ENCODE measurements around the gene KRTAP12-1.

Gene KRTAP12-1

GRCh38 chr21:44657635-44658540 is 24.1 kb downstream of the KRTAP12-1 start, which contains the start of gene KRTAP12-3:
KRTAP12-3 (plus strand) TSS chr21:44657932; CDS start chr21:44657980, 48 bp downstream.
- H3K4me3 ChIP-seq (ENCODE audit: low read length) = no peak within 1 kb of the TSS
- no peaks in the 10 kb centered on the region for H3K36me3 ChIP-seq (ENCODE audit: insufficient read depth, low read length)
- H3K9ac ChIP-seq (ENCODE audit: low read depth, low read length) = no peak within 1 kb of the TSS
- no peak within 1 kb of the TSS for H3K4me2 ChIP-seq (ENCODE audit: low read length)
- H3K4me1 ChIP-seq (ENCODE audit: control insufficient read depth, insufficient read depth, low read length) = no peaks in the 10 kb centered on the region
- H3K9me3 ChIP-seq (replicated peaks; ENCODE audit: low read length) = no peaks in the 10 kb centered on the region
- peaks cover 35% of the 10 kb centered on the region for H3K27me3 ChIP-seq (ENCODE audit: control insufficient read depth, insufficient read depth, low read length)

- H3K27me3 ChIP-seq (ENCODE audit: control insufficient read depth, insufficient read depth, low read length) = peaks cover 29% of the 10 kb centered on the region
- no peak overlapping the region for H3K4me3 ChIP-seq (ENCODE audit: low read length)
- no peaks in the 10 kb centered on the region for H3K4me1 ChIP-seq (ENCODE audit: control insufficient read depth, insufficient read depth, low read length)
- H3K36me3 ChIP-seq (ENCODE audit: insufficient read depth, low read length) = no peaks in the 10 kb centered on the region
- H3K9ac ChIP-seq (ENCODE audit: low read depth, low read length) = no peak overlapping the region
- no peak overlapping the region for H3K4me2 ChIP-seq (ENCODE audit: low read length)
- H3K9me3 ChIP-seq (replicated peaks; ENCODE audit: low read length) = no peaks in the 10 kb centered on the region
Measured at GRCh38 chr21:44656868-44657267, 25.1 kb downstream of the KRTAP12-1 start.

- no peak within 1 kb of the TSS for H3K9ac ChIP-seq (ENCODE audit: low read depth, low read length)
- no peak within 1 kb of the TSS for H3K4me3 ChIP-seq (ENCODE audit: low read length)
- peaks cover 31% of the 10 kb centered on the region for H3K27me3 ChIP-seq (ENCODE audit: control insufficient read depth, insufficient read depth, low read length)
- no peaks in the 10 kb centered on the region for H3K9me3 ChIP-seq (replicated peaks; ENCODE audit: low read length)
- H3K4me1 ChIP-seq (ENCODE audit: control insufficient read depth, insufficient read depth, low read length) = no peaks in the 10 kb centered on the region
- H3K4me2 ChIP-seq (ENCODE audit: low read length) = no peak within 1 kb of the TSS
- no peaks in the 10 kb centered on the region for H3K36me3 ChIP-seq (ENCODE audit: insufficient read depth, low read length)
Measured at GRCh38 chr21:44654576-44655175, 27.3 kb downstream of the KRTAP12-1 start, which contains the start of gene KRTAP12-4. KRTAP12-4 (minus strand) TSS chr21:44654659; CDS start chr21:44654614, 45 bp downstream.

GRCh38 chr21:44653656-44654575 is 28.0 kb downstream of the KRTAP12-1 start:
- Histone ChIP-seq H3K4me3 (ENCODE audit: low read length) (no peak overlapping the region), H3K27me3 (ENCODE audit: control insufficient read depth, insufficient read depth, low read length) (peaks cover 25% of the 10 kb centered on the region), H3K4me2 (ENCODE audit: low read length) (no peak overlapping the region), H3K9me3 (replicated peaks; ENCODE audit: low read length) (no peaks in the 10 kb centered on the region), H3K4me1 (ENCODE audit: control insufficient read depth, insufficient read depth, low read length) (no peaks in the 10 kb centered on the region), H3K36me3 (ENCODE audit: insufficient read depth, low read length) (no peaks in the 10 kb centered on the region), H3K9ac (ENCODE audit: low read depth, low read length) (no peak overlapping the region)

- H3K9me3 ChIP-seq (replicated peaks; ENCODE audit: low read length) = no peaks in the 10 kb centered on the region
- H3K4me2 ChIP-seq (ENCODE audit: low read length) = no peak overlapping the region
- no peak overlapping the region for H3K4me3 ChIP-seq (ENCODE audit: low read length)
- H3K27me3 ChIP-seq (ENCODE audit: control insufficient read depth, insufficient read depth, low read length) = peaks cover 21% of the 10 kb centered on the region
- H3K4me1 ChIP-seq (ENCODE audit: control insufficient read depth, insufficient read depth, low read length) = no peaks in the 10 kb centered on the region
- no peaks in the 10 kb centered on the region for H3K36me3 ChIP-seq (ENCODE audit: insufficient read depth, low read length)
- H3K9ac ChIP-seq (ENCODE audit: low read depth, low read length) = no peak overlapping the region
Measured at GRCh38 chr21:44653123-44653522, 28.8 kb downstream of the KRTAP12-1 start.

GRCh38 chr21:44650973-44651675 is 30.8 kb downstream of the KRTAP12-1 start:
- Histone ChIP-seq H3K4me2 (ENCODE audit: low read length) (no peak overlapping the region), H3K9me3 (replicated peaks; ENCODE audit: low read length) (no peaks in the 10 kb centered on the region), H3K27me3 (ENCODE audit: control insufficient read depth, insufficient read depth, low read length) (peaks cover 29% of the 10 kb centered on the region), H3K4me1 (ENCODE audit: control insufficient read depth, insufficient read depth, low read length) (no peaks in the 10 kb centered on the region), H3K36me3 (ENCODE audit: insufficient read depth, low read length) (no peaks in the 10 kb centered on the region), H3K4me3 (ENCODE audit: low read length) (no peak overlapping the region), H3K9ac (ENCODE audit: low read depth, low read length) (no peak overlapping the region)

GRCh38 chr21:44650265-44650972 is 31.5 kb downstream of the KRTAP12-1 start:
- Histone ChIP-seq H3K9me3 (replicated peaks; ENCODE audit: low read length) (no peaks in the 10 kb centered on the region), H3K4me2 (ENCODE audit: low read length) (no peak overlapping the region), H3K4me3 (ENCODE audit: low read length) (no peak overlapping the region), H3K36me3 (ENCODE audit: insufficient read depth, low read length) (no peaks in the 10 kb centered on the region), H3K4me1 (ENCODE audit: control insufficient read depth, insufficient read depth, low read length) (no peaks in the 10 kb centered on the region), H3K27me3 (ENCODE audit: control insufficient read depth, insufficient read depth, low read length) (peaks cover 29% of the 10 kb centered on the region), H3K9ac (ENCODE audit: low read depth, low read length) (no peak overlapping the region)

- Histone ChIP-seq H3K9me3 (replicated peaks; ENCODE audit: low read length) (no peaks in the 10 kb centered on the region), H3K4me1 (ENCODE audit: control insufficient read depth, insufficient read depth, low read length) (no peaks in the 10 kb centered on the region), H3K36me3 (ENCODE audit: insufficient read depth, low read length) (no peaks in the 10 kb centered on the region), H3K9ac (ENCODE audit: low read depth, low read length) (no peak overlapping the region), H3K4me3 (ENCODE audit: low read length) (no peak overlapping the region), H3K4me2 (ENCODE audit: low read length) (no peak overlapping the region), H3K27me3 (ENCODE audit: control insufficient read depth, insufficient read depth, low read length) (peaks cover 29% of the 10 kb centered on the region)
Measured at GRCh38 chr21:44649521-44650100, 32.4 kb downstream of the KRTAP12-1 start.

- no peak overlapping the region for H3K9ac ChIP-seq (ENCODE audit: low read depth, low read length)
Measured at GRCh38 chr21:44648557-44649311, 33.2 kb downstream of the KRTAP12-1 start.

GRCh38 chr21:44647222-44647552 is 34.8 kb downstream of the KRTAP12-1 start:
- Histone ChIP-seq H3K9ac (ENCODE audit: low read depth, low read length) (no peak overlapping the region), H3K9me3 (replicated peaks; ENCODE audit: low read length) (no peaks in the 10 kb centered on the region), H3K27me3 (ENCODE audit: control insufficient read depth, insufficient read depth, low read length) (peaks cover 20% of the 10 kb centered on the region), H3K4me1 (ENCODE audit: control insufficient read depth, insufficient read depth, low read length) (no peaks in the 10 kb centered on the region), H3K4me2 (ENCODE audit: low read length) (no peak overlapping the region), H3K36me3 (ENCODE audit: insufficient read depth, low read length) (no peaks in the 10 kb centered on the region), H3K4me3 (ENCODE audit: low read length) (no peak overlapping the region)

More at GRCh38 chr21:44648557-44649311, 33.2 kb downstream of the KRTAP12-1 start:
- Histone ChIP-seq H3K4me2 (ENCODE audit: low read length) (no peak overlapping the region), H3K36me3 (ENCODE audit: insufficient read depth, low read length) (no peaks in the 10 kb centered on the region), H3K9me3 (replicated peaks; ENCODE audit: low read length) (no peaks in the 10 kb centered on the region), H3K4me3 (ENCODE audit: low read length) (no peak overlapping the region), H3K27me3 (ENCODE audit: control insufficient read depth, insufficient read depth, low read length) (peaks cover 23% of the 10 kb centered on the region), H3K4me1 (ENCODE audit: control insufficient read depth, insufficient read depth, low read length) (no peaks in the 10 kb centered on the region)
